Measurements from ENCODE around the gene SLC22A23. TPM values are rescaled to one million over a fixed set of nuclear protein-coding genes. Genes with fewer than 3 reads are reported as not detected.

SLC22A23 gene
- total RNA-seq, 1 donor from 2014 or later = 19.2 TPM

DNA sequence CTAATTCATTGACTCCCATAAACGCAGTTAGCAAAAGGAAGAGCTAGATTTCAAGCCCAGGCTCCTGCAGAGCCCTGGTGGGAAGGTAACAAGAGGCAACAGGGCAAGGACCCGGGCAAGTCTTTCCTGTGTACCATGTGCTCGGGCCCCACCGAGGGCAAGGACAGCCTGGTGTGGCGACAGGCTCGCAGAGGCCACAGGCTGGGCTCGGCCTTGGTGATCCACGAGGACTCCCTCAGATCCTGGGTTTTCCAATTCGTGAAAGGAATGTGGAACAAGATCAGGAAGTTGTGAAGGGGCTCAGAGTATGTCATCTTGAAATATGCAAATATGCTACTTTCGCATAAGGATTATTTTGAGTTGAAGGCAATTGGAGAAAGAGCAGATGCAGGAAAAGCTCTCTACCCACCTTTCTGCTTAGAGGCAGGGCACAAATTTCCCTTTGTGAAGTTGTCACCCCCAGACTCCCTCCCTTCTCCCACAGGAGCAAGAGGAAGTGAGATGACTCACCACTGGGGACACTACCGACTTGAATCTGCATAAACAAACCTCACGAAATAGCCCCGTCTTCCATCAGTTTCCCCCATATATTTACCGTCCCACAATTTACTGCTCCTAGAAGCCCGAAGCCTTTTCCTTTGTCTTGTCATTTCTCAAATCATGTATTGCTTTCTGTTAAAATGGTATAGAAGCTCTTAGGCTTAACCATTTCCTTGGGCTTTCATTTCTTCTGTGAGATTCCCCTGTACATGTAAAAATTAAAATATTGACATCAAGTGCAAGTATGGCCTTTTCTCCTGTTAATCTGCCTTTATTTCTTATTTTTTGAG lies 119.1 kb downstream of the SLC22A23 start:
- H3K27ac ChIP-seq = no peak overlapping the region
- ATAC-seq (peak; percentile 53), DNase-seq (no peak)
- H3K36me3 ChIP-seq = no peaks in the 10 kb centered on the region
- H3K4me1 ChIP-seq = peaks cover 27% of the 10 kb centered on the region
- no peaks in the 10 kb centered on the region for H3K9me3 ChIP-seq
- TF ChIP-seq, protein P1, sequence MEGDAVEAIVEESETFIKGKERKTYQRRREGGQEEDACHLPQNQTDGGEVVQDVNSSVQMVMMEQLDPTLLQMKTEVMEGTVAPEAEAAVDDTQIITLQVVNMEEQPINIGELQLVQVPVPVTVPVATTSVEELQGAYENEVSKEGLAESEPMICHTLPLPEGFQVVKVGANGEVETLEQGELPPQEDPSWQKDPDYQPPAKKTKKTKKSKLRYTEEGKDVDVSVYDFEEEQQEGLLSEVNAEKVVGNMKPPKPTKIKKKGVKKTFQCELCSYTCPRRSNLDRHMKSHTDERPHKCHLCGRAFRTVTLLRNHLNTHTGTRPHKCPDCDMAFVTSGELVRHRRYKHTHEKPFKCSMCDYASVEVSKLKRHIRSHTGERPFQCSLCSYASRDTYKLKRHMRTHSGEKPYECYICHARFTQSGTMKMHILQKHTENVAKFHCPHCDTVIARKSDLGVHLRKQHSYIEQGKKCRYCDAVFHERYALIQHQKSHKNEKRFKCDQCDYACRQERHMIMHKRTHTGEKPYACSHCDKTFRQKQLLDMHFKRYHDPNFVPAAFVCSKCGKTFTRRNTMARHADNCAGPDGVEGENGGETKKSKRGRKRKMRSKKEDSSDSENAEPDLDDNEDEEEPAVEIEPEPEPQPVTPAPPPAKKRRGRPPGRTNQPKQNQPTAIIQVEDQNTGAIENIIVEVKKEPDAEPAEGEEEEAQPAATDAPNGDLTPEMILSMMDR (IDR thresholded peaks at IDR 0.05) = peak; percentile 21
- intact Hi-C loops (cut with DNase I) = no loop called here
- H3K4me3 ChIP-seq = no peak overlapping the region
- H3K27me3 ChIP-seq = no peaks in the 10 kb centered on the region

DNA sequence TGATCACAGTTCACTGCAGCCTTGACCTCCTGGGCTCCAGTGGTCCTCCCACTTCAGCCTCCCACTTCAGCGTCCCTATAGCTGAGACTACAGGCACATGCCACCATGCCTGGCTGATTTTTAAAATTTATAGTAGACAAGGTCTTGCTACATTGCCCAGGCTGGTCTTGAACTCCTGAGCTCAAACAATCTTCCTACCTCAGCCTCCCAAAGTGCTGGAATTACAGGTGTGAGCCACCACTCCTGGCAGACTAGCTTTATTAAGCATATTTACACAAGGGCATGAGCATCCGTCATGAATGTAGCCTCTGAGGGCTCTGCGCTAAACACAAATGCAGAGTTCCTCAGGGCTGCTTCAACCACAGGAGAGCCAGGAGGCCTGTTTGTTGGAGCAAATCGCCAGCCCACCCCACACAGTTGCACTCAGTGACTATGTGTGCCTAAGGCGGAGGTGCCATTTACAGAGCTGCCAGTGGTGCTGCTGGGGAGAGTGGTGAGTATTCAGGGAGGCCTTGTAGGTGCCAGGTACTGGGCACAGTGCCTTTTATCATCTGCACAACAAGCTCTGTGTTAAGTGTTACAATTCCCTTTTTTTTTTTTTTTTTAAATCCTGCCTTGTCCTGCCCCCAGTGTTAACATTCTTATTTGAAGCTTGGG lies 119.9 kb downstream of the SLC22A23 start:
- Histone ChIP-seq H3K4me3 (no peak overlapping the region), H3K27me3 (no peaks in the 10 kb centered on the region), H3K36me3 (no peaks in the 10 kb centered on the region), H3K9me3 (no peaks in the 10 kb centered on the region), H3K27ac (no peak overlapping the region), H3K4me1 (peaks cover 27% of the 10 kb centered on the region)
- intact Hi-C loops (cut with DNase I) = no loop called here
- ATAC-seq (no peak), DNase-seq (no peak)
- TF ChIP-seq, protein P1 (IDR thresholded peaks at IDR 0.05) = no peak

DNA sequence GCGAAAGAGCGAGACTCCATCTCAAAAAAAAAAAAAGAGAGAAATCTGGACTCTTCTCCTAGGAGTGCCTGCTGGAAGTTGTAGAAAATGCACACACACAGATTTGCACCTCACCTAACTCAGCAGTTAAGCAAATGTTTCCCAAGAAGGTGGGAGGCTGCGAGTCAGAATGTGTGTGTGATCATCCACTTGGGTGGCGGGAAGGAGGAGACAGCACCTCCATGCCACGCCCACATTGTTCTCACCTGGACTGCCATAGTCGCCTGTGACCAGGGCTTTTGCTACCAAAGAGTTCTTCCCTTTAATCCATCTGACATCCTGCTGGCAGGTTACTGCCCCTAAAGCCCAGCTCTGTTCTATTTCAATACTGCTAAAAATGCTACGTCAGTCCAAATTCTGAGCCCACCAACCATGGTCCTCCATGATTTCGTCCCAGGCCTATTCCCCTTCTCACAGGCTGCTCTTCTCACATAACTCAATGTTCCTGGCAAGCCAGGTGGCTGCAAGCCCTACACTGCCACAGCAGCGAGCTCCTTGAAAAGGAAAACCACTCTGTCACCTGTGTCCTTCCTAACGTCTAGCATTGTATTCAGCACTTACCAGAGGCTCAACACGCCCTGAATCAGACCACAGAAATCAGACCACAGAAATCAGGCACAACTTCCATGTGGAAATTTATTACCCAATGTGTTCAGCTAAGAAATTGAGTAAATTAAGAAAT lies 120.6 kb downstream of the SLC22A23 start:
- no peaks in the 10 kb centered on the region for H3K36me3 ChIP-seq
- TF ChIP-seq, protein P1 (IDR thresholded peaks at IDR 0.05) = no peak
- ATAC-seq (no peak), DNase-seq (no peak)
- H3K9me3 ChIP-seq = no peaks in the 10 kb centered on the region
- no peaks in the 10 kb centered on the region for H3K27me3 ChIP-seq
- H3K27ac ChIP-seq = no peak overlapping the region
- peaks cover 27% of the 10 kb centered on the region for H3K4me1 ChIP-seq
- no peak overlapping the region for H3K4me3 ChIP-seq
- intact Hi-C loops (cut with DNase I) = no loop called here

DNA sequence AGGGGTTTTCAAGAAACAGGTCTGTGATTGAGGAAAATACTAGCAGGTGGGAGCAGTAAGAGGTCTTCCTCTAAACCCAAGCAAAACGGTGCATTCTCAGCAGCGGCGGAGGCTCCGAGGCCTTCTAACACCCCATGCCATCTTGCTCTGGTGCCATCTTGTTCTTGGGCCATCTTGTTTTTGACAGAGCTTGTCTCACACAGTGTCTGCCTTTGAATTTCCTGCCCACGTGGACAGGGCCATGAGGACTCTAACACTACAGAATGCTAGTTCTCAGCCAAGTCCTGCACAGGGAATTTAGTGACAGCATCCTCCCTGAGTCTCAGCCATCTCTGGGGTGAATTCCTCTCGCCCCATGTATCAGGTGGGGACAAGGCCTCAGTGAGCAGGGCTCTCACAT lies 121.7 kb downstream of the SLC22A23 start:
- Histone ChIP-seq H3K27me3 (no peaks in the 10 kb centered on the region), H3K36me3 (no peaks in the 10 kb centered on the region), H3K4me1 (peaks cover 27% of the 10 kb centered on the region), H3K27ac (no peak overlapping the region), H3K4me3 (no peak overlapping the region), H3K9me3 (no peaks in the 10 kb centered on the region)
- no peak for ATAC-seq
- TF ChIP-seq, protein P1 (IDR thresholded peaks at IDR 0.05) = no peak
- intact Hi-C loops (cut with DNase I) = no loop called here
- DNase-seq = no peak

DNA sequence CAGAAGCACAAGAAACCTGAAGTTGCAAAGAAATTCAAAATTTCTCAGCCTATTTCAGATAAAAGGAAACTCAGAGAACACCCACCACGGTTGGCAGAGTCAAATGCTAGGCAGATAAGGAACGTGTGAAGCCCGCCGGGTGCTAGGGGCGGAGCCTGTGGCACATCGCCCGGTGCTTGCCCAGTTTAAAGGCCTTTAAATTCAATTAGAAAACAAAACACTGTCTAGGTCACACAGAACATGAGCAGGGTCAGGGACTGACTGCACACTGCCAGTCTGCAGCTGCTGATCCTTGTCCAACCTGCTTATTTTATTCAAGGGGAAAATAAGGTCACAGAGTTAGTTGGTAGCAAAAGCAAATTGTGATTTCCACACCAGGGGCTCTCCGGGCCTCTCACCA lies 122.3 kb downstream of the SLC22A23 start:
- Histone ChIP-seq H3K27me3 (no peaks in the 10 kb centered on the region), H3K4me1 (peaks cover 27% of the 10 kb centered on the region), H3K36me3 (no peaks in the 10 kb centered on the region), H3K27ac (no peak overlapping the region), H3K9me3 (no peaks in the 10 kb centered on the region), H3K4me3 (no peak overlapping the region)
- ATAC-seq (peak; percentile 42), DNase-seq (no peak)
- intact Hi-C loops (cut with DNase I) = no loop called here
- TF ChIP-seq, protein P1 (IDR thresholded peaks at IDR 0.05) = no peak
